GM12878 (cell line): Measurements from ENCODE around the gene DTD1. TPM values are rescaled to one million over a fixed set of nuclear protein-coding genes. Genes with fewer than 3 reads are reported as not detected.

Source experiments
- ATAC-seq: fragments of 200-7000 bp; cut with Tn5 transposase; 3 replicates; pipeline ENCODE4 v1.9.1; 2020; ENCODE audit warnings: mild to moderate bottlenecking, moderate library complexity
- BruUV-seq: library from RNA; stranded (reverse); fragments of 400-500 nt; replicated peaks from 2 replicates; lab custom pipeline; 2021; lab: Mats Ljungman, UMichigan
- CTCF ChIA-PET: fragments of 300-600 bp; sonication (Branson Sonifier 250); formaldehyde crosslinking; extraction: SDS; loops from one replicate; lab custom pipeline; 2021; ENCODE audit warnings: inconsistent platforms; lab: Yijun Ruan, JAX
- POLR2A ChIA-PET: fragments of 350-600 bp; formaldehyde crosslinking; extraction: SDS; loops from one replicate; lab custom pipeline; 2021; ENCODE audit warnings: inconsistent platforms; lab: Charles Lee
- RAD21 ChIA-PET: fragments of 300-600 bp; sonication (Branson Sonifier 250); formaldehyde crosslinking; loops from one replicate; lab custom pipeline; 2023; ENCODE audit warnings: antibody characterized with exemption; ENCODE audit not compliant: unreplicated experiment; lab: Charles Lee
- SMC1A ChIA-PET: fragments of 300-600 bp; sonication (Branson Sonifier 250); formaldehyde crosslinking; loops from one replicate; lab custom pipeline; 2023; ENCODE audit not compliant: unreplicated experiment, uncharacterized antibody; lab: Charles Lee
- DNase-seq: peaks from one replicate; pipeline ENCODE4 v3.0.0-alpha.2; 2011; ENCODE audit warnings: low read depth, low spot score
- FAIRE-seq: peaks from 3 replicates; lab custom pipeline; 2011; peaks lifted over from hg19 to GRCh38; lab: Jason Lieb, UNC
- H2AFZ ChIP-seq: 2 replicates; pipeline ENCODE4 v1.6.0; 2011; ENCODE audit warnings: low read depth, low read length, control low read depth; ENCODE audit not compliant: control insufficient read depth
- H3K27ac ChIP-seq: 2 replicates; pipeline ENCODE4 v1.5.1; 2011; ENCODE audit warnings: control low read depth; ENCODE audit not compliant: control insufficient read depth, insufficient read depth
- H3K27me3 ChIP-seq, 2 experiments: replicated peaks in 1 of 2; 2 replicates each; pipeline versions ENCODE4 v1.6.0 to v1.6.1; 2011; ENCODE audit warnings: low read length in 1 of 2; ENCODE audit not compliant: control insufficient read depth in 2 of 2, insufficient read depth in 2 of 2
- H3K36me3 ChIP-seq, 2 experiments: 2 replicates each; pipeline ENCODE4 v1.5.1; 2011; ENCODE audit warnings: low read length in 1 of 2; ENCODE audit not compliant: control insufficient read depth in 2 of 2, insufficient read depth in 2 of 2
- H3K4me1 ChIP-seq: 2 replicates; pipeline ENCODE4 v1.6.1; 2011; ENCODE audit warnings: mild to moderate bottlenecking, low read length, moderate library complexity, mixed read lengths; ENCODE audit not compliant: control insufficient read depth, insufficient read depth
- H3K4me2 ChIP-seq: 2 replicates; pipeline ENCODE4 v1.6.0; 2011; ENCODE audit warnings: control low read depth; ENCODE audit not compliant: control insufficient read depth, insufficient read depth
- H3K4me3 ChIP-seq: fragments of 200-600 bp; sonication (generic); 2 replicates; pipeline ENCODE4 v1.5.1; 2016
- H3K79me2 ChIP-seq: 2 replicates; pipeline ENCODE4 v1.6.0; 2011; ENCODE audit warnings: low read length; ENCODE audit not compliant: control insufficient read depth, insufficient read depth
- H3K9ac ChIP-seq: 2 replicates; pipeline ENCODE4 v1.8.0; 2011; ENCODE audit warnings: low read length, control low read depth, mixed read lengths; ENCODE audit not compliant: control insufficient read depth, insufficient read depth
- H3K9me3 ChIP-seq: replicated peaks from 3 replicates; pipeline ENCODE4 v1.5.1; 2011; ENCODE audit warnings: mild to moderate bottlenecking, low read length; ENCODE audit not compliant: control insufficient read depth, insufficient read depth
- H4K20me1 ChIP-seq: 2 replicates; pipeline ENCODE4 v1.6.0; 2011; ENCODE audit not compliant: control insufficient read depth, insufficient read depth
- BMI1 ChIP-seq: fragments of 450-650 bp; IDR thresholded peaks from 2 replicates; pipeline ENCODE4 v1.6.1; 2016; ENCODE audit warnings: mild to moderate bottlenecking, moderate library complexity, borderline replicate concordance
- CBX5 ChIP-seq: sonication (generic); IDR thresholded peaks from 2 replicates; pipeline ENCODE4 v1.6.1; 2016; ENCODE audit warnings: low read depth, moderate library complexity, mild to moderate bottlenecking, inconsistent platforms
- EED ChIP-seq: sonication (generic); IDR thresholded peaks from 2 replicates; pipeline ENCODE4 v1.6.1; 2016; ENCODE audit warnings: antibody characterized with exemption, low read depth
- HDAC2 ChIP-seq: fragments of 200-600 bp; sonication (generic); IDR thresholded peaks from 2 replicates; pipeline ENCODE4 v1.6.1; 2017
- JUNB ChIP-seq: IDR thresholded peaks from 2 replicates; pipeline ENCODE4 v1.6.1; 2016; ENCODE audit warnings: antibody characterized with exemption, mild to moderate bottlenecking
- MYC ChIP-seq: IDR thresholded peaks from 2 replicates; pipeline ENCODE4 v1.6.1; 2011; ENCODE audit warnings: mild to moderate bottlenecking, low read length, moderate library complexity, inconsistent platforms; ENCODE audit not compliant: insufficient read depth, insufficient replicate concordance, insufficient read length, severe bottlenecking
- POLR2AphosphoS2 ChIP-seq: IDR thresholded peaks from 2 replicates; pipeline ENCODE4 v1.6.1; 2011; ENCODE audit warnings: low read depth, mild to moderate bottlenecking, low read length, improper control_type of control experiment, moderate library complexity
- POLR2AphosphoS5 ChIP-seq: IDR thresholded peaks from 2 replicates; pipeline ENCODE4 v1.6.1; 2011; ENCODE audit warnings: mild to moderate bottlenecking, low read length, inconsistent platforms
- TBL1XR1 ChIP-seq: IDR thresholded peaks from 2 replicates; pipeline ENCODE4 v1.6.1; 2012; ENCODE audit warnings: low read depth, low read length, improper control_type of control experiment
- YBX1 ChIP-seq: fragments of 450-650 bp; IDR thresholded peaks from 2 replicates; pipeline ENCODE4 v1.6.1; 2016; ENCODE audit warnings: antibody characterized with exemption
- ZNF24 ChIP-seq: fragments of 450-650 bp; IDR thresholded peaks from 2 replicates; pipeline ENCODE4 v1.6.1; 2017; ENCODE audit warnings: antibody characterized with exemption, mild to moderate bottlenecking
- WGBS: methylation state at CpG from one replicate; pipeline ENCODE4 v1.1.6; 2016; ENCODE audit warnings: low lambda C conversion rate; ENCODE audit not compliant: insufficient replicate concordance, insufficient coverage; ENCODE audit errors: missing lambda C conversion rate; 5-methylcytosine and 5-hydroxymethylcytosine counted together
- in situ Hi-C: fragments of 300-500 bp; cut with MboI; formaldehyde crosslinking; loops from 9 replicates; pipeline ENCODE4 v1.14.3; 2018; ENCODE audit warnings: mixed read lengths
- intact Hi-C: fragments of 100-400 bp; cut with micrococcal nuclease; formaldehyde crosslinking; loops from one replicate; pipeline ENCODE4 v1.14.2; 2022; ENCODE audit not compliant: unreplicated experiment
- polyA plus RNA-seq, 11 experiments: library from polyadenylated mRNA; depleted of rRNA in 4 of 11; unstranded in 6 of 11; stranded (reverse) in 5 of 11; fragments of >200 nt; fragmentation: Nextera tagmentation in 4 of 11; fragmentation: Illumina TruSeq in 1 of 11; extraction: Ambion mirVana in 4 of 11; extraction: Trizol in 1 of 11; gene quantifications; 1 replicate in 1 of 11; 2 replicates in 10 of 11; pipeline versions ENCODE4 v1.2.1 to v1.2.3, GENCODE V29; 2011 to 2016; ENCODE audit warnings: inconsistent platforms in 2 of 11, missing spikeins in 2 of 11, low read depth in 1 of 11
- total RNA-seq, 4 experiments: library from RNA; depleted of rRNA in 3 of 4; stranded (reverse); fragments of >200 nt in 3 of 4; fragmentation: Illumina TruSeq in 1 of 4; extraction: Trizol in 1 of 4; gene quantifications; 2 replicates each; pipeline versions ENCODE4 v1.2.1 to v1.2.3, GENCODE V29; 2013 to 2021
- TF ChIP-seq, protein P1 (sequence below): IDR thresholded peaks from 2 replicates; pipeline ENCODE4 v1.6.1; 2011; ENCODE audit warnings: borderline replicate concordance, low read depth, mild to moderate bottlenecking, moderate library complexity, low read length; ENCODE audit not compliant: insufficient read depth, poor library complexity, severe bottlenecking
- TF ChIP-seq, protein P2 (sequence below): IDR thresholded peaks from 2 replicates; pipeline ENCODE4 v1.6.1; 2012; ENCODE audit warnings: mild to moderate bottlenecking, low read depth, low read length

Gene DTD1
- total and polyA plus RNA-seq, 10 of the 15 experiments (the other 5 are each of a cell fraction or from before 2014, with no cell fraction given): 24.3 to 99.8 (median 63.3) TPM

DNA sequence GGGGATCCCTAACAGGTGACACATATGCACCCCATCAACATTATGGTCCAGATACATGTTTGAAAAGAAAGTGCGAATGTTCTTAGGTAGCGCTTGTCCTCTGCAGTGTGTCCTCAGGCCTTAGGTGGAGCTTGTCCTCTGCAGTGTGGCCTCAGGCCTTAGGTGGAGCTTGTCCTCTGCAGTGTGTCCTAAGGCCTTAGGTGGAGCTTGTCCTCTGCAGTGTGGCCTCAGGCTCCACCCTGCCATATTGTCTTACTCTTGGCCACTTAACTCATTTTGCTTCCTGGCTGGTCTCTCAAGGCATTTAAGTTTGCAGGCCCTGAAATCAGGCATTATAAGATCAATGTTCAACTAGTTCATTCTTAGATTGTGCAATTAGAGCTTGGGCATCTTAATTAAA is 151.0 kb downstream of the DTD1 start:
- no peak overlapping the region for H2AFZ ChIP-seq
- intact Hi-C loops (no loop called here), in situ Hi-C loops (no loop called here)
- RAD21 ChIA-PET: no interaction called here
- no peaks in the 10 kb centered on the region; the same call in 1 of the 2 replicates for H3K4me1 ChIP-seq
- CTCF ChIA-PET: interaction anchor here (0.8 kb wide), 1 partner anchor 107 kb away, joined by 3 read pairs; no protein-coding TSS in a partner anchor
- no peak overlapping the region for H3K4me3 ChIP-seq
- H3K9ac ChIP-seq: no peak overlapping the region
- no peaks in the 10 kb centered on the region for H3K27me3 ChIP-seq
- 97% methylated on average over 2 of the region's 2 CpGs for WGBS
- no peak overlapping the region for H3K4me2 ChIP-seq
- H4K20me1 ChIP-seq: no peaks in the 10 kb centered on the region
- POLR2A ChIA-PET: no interaction called here
- FAIRE-seq: no peak
- no peak overlapping the region for H3K27ac ChIP-seq
- no peak for DNase-seq
- no TSS peak for BruUV-seq
- ATAC-seq: no peak
- H3K36me3 ChIP-seq: no peaks in the 10 kb centered on the region
- no peaks in the 10 kb centered on the region for H3K9me3 ChIP-seq
- SMC1A ChIA-PET: interaction anchor here (0.6 to 1.2 kb wide), 2 partner anchors 56 to 329 kb away, joined by 3 read pairs; no protein-coding TSS in a partner anchor
- H3K79me2 ChIP-seq: no peaks in the 10 kb centered on the region
- TF ChIP-seq POLR2AphosphoS2: no peak
- TF ChIP-seq TBL1XR1: no peak
- TF ChIP-seq MYC: no peak
- TF ChIP-seq JUNB: no peak
- no peak for TF ChIP-seq EED
- no peak for TF ChIP-seq ZNF24
- TF ChIP-seq YBX1: no peak
- TF ChIP-seq HDAC2: no peak
- TF ChIP-seq BMI1: no peak
- TF ChIP-seq, all 136 proteins: peak for 0

DNA sequence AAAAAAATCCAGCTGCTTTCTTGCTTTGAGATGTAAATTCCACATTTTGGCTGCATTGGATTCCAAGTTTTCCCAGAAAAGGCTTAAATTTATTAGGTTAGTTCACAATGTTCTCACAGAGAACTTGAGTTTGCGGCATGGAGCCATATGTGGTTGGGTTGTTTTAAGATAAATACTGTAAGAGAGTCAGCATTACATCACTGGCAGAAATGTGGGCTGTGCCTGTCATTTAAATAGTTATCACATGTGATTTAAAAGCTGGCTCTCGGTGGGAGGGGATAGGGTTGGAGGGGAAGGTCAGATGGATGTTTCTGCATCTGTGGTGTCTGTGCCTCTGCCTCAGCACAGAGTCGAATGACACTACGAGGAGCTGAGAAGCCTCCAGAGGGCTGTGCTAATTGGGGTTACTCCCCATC is 151.9 kb downstream of the DTD1 start:
- Histone ChIP-seq H3K9me3 (no peaks in the 10 kb centered on the region), H3K4me2 (no peak overlapping the region), H3K27me3 (no peaks in the 10 kb centered on the region), H2AFZ (no peak overlapping the region), H4K20me1 (no peaks in the 10 kb centered on the region), H3K79me2 (no peaks in the 10 kb centered on the region), H3K27ac (no peak overlapping the region), H3K36me3 (peaks cover 0 to under 1% of the 10 kb centered on the region in 2 experiments; a peak in 2 of 4 replicates), H3K4me1 (no peaks in the 10 kb centered on the region; the same call in 1 of the 2 replicates), H3K9ac (no peak overlapping the region), H3K4me3 (no peak overlapping the region)
- DNase-seq: no peak
- CTCF ChIA-PET: interaction anchor here (0.8 kb wide), 1 partner anchor 108 kb away, joined by 3 read pairs; no protein-coding TSS in a partner anchor
- TF ChIP-seq, protein P1, sequence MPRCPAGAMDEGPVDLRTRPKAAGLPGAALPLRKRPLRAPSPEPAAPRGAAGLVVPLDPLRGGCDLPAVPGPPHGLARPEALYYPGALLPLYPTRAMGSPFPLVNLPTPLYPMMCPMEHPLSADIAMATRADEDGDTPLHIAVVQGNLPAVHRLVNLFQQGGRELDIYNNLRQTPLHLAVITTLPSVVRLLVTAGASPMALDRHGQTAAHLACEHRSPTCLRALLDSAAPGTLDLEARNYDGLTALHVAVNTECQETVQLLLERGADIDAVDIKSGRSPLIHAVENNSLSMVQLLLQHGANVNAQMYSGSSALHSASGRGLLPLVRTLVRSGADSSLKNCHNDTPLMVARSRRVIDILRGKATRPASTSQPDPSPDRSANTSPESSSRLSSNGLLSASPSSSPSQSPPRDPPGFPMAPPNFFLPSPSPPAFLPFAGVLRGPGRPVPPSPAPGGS: no peak
- TF ChIP-seq, protein P2, sequence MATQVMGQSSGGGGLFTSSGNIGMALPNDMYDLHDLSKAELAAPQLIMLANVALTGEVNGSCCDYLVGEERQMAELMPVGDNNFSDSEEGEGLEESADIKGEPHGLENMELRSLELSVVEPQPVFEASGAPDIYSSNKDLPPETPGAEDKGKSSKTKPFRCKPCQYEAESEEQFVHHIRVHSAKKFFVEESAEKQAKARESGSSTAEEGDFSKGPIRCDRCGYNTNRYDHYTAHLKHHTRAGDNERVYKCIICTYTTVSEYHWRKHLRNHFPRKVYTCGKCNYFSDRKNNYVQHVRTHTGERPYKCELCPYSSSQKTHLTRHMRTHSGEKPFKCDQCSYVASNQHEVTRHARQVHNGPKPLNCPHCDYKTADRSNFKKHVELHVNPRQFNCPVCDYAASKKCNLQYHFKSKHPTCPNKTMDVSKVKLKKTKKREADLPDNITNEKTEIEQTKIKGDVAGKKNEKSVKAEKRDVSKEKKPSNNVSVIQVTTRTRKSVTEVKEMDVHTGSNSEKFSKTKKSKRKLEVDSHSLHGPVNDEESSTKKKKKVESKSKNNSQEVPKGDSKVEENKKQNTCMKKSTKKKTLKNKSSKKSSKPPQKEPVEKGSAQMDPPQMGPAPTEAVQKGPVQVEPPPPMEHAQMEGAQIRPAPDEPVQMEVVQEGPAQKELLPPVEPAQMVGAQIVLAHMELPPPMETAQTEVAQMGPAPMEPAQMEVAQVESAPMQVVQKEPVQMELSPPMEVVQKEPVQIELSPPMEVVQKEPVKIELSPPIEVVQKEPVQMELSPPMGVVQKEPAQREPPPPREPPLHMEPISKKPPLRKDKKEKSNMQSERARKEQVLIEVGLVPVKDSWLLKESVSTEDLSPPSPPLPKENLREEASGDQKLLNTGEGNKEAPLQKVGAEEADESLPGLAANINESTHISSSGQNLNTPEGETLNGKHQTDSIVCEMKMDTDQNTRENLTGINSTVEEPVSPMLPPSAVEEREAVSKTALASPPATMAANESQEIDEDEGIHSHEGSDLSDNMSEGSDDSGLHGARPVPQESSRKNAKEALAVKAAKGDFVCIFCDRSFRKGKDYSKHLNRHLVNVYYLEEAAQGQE: no peak
- TF ChIP-seq CBX5: no peak
- no peak for TF ChIP-seq POLR2AphosphoS5
- RAD21 ChIA-PET: no interaction called here
- ATAC-seq: no peak
- intact Hi-C loops (no loop called here), in situ Hi-C loops (no loop called here)
- BruUV-seq: no TSS peak
- FAIRE-seq: no peak
- WGBS: 74% methylated on average over 4 of the region's 4 CpGs
- SMC1A ChIA-PET: interaction anchor here (0.6 to 1.2 kb wide), 2 partner anchors 57 to 328 kb away, joined by 3 read pairs; no protein-coding TSS in a partner anchor
- POLR2A ChIA-PET: no interaction called here
